ENCODE data around the gene SGMS2.

SGMS2 gene

GRCh38 chr4:107894138-107894603 is 69.4 kb downstream of the SGMS2 start:
- Histone ChIP-seq H3K27me3 (no peaks in the 10 kb centered on the region), H3K36me3 (no peaks in the 10 kb centered on the region), H3K27ac (no peak overlapping the region), H3K9me3 (no peaks in the 10 kb centered on the region), H3K4me3 (ENCODE audit: low read depth in 1 of 2, low read length in 1 of 2) (no peak overlapping the region), H3K4me1 (ENCODE audit: control insufficient read depth in 1 of 2, insufficient read depth in 1 of 2, low read depth in 1 of 2, low read length in 1 of 2) (peaks cover 6 to 15% of the 10 kb centered on the region in 2 experiments)
- TF ChIP-seq CTCF (IDR thresholded peaks at IDR 0.05) = no peak

GRCh38 chr4:107896158-107896645 is 71.5 kb downstream of the SGMS2 start:
- Histone ChIP-seq H3K27ac (no peak overlapping the region), H3K27me3 (no peaks in the 10 kb centered on the region), H3K4me3 (ENCODE audit: low read depth in 1 of 2, low read length in 1 of 2) (no peak overlapping the region), H3K36me3 (peaks cover 16% of the 10 kb centered on the region), H3K9me3 (no peaks in the 10 kb centered on the region), H3K4me1 (ENCODE audit: control insufficient read depth in 1 of 2, insufficient read depth in 1 of 2, low read depth in 1 of 2, low read length in 1 of 2) (peaks cover 6 to 15% of the 10 kb centered on the region in 2 experiments)
- no peak for TF ChIP-seq CTCF (IDR thresholded peaks at IDR 0.05)

GRCh38 chr4:107896646-107897045 is 71.9 kb downstream of the SGMS2 start:
- TF ChIP-seq CTCF (IDR thresholded peaks at IDR 0.05) = no peak
- H3K9me3 ChIP-seq = no peaks in the 10 kb centered on the region
- H3K4me1 ChIP-seq (ENCODE audit: control insufficient read depth in 1 of 2, insufficient read depth in 1 of 2, low read depth in 1 of 2, low read length in 1 of 2) = peaks cover 6 to 15% of the 10 kb centered on the region in 2 experiments
- H3K4me3 ChIP-seq (ENCODE audit: low read depth in 1 of 2, low read length in 1 of 2) = no peak overlapping the region
- no peaks in the 10 kb centered on the region for H3K27me3 ChIP-seq
- peaks cover 16% of the 10 kb centered on the region for H3K36me3 ChIP-seq
- no peak overlapping the region for H3K27ac ChIP-seq

- Histone ChIP-seq H3K4me1 (ENCODE audit: control insufficient read depth in 1 of 2, insufficient read depth in 1 of 2, low read depth in 1 of 2, low read length in 1 of 2) (peaks cover 6 to 15% of the 10 kb centered on the region in 2 experiments), H3K36me3 (peaks cover 16% of the 10 kb centered on the region), H3K27ac (no peak overlapping the region), H3K4me3 (ENCODE audit: low read depth in 1 of 2, low read length in 1 of 2) (no peak overlapping the region), H3K9me3 (no peaks in the 10 kb centered on the region), H3K27me3 (no peaks in the 10 kb centered on the region)
- TF ChIP-seq CTCF (IDR thresholded peaks at IDR 0.05) = no peak
Measured at GRCh38 chr4:107897823-107898222, 73.1 kb downstream of the SGMS2 start.

- Histone ChIP-seq H3K27me3 (no peaks in the 10 kb centered on the region), H3K27ac (no peak overlapping the region)
- TF ChIP-seq CTCF (IDR thresholded peaks at IDR 0.05) = no peak
Measured at GRCh38 chr4:107900067-107900466, 75.3 kb downstream of the SGMS2 start.

More at GRCh38 chr4:107900067-107900466, 75.3 kb downstream of the SGMS2 start:
- Histone ChIP-seq H3K9me3 (no peaks in the 10 kb centered on the region), H3K4me1 (ENCODE audit: control insufficient read depth in 1 of 2, insufficient read depth in 1 of 2, low read depth in 1 of 2, low read length in 1 of 2) (peaks cover 0 to 5% of the 10 kb centered on the region in 2 experiments), H3K4me3 (ENCODE audit: low read depth in 1 of 2, low read length in 1 of 2) (no peak overlapping the region), H3K36me3 (peaks cover 23% of the 10 kb centered on the region)
